ENCODE measurements around the gene VSTM2B.

The VSTM2B gene

DNA sequence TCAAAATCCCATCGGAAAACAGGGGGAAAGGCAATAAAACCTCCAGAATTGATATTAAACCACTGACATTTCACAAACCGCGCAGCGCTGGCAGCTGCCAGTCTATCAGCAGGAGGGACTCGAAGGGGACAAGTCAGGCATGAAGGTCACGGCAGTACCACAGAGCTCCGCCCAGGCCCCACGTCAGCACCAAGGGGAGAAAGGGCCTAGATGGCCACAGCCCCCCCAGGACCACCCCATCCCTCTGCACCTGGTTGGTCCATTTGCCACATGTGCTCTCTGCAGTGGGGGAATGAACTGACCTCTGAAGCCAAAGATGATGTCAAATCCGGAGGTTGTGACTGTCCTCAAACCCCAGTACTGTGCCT lies 9.5 kb upstream of the VSTM2B start:
- no peak for DNase-seq

DNA sequence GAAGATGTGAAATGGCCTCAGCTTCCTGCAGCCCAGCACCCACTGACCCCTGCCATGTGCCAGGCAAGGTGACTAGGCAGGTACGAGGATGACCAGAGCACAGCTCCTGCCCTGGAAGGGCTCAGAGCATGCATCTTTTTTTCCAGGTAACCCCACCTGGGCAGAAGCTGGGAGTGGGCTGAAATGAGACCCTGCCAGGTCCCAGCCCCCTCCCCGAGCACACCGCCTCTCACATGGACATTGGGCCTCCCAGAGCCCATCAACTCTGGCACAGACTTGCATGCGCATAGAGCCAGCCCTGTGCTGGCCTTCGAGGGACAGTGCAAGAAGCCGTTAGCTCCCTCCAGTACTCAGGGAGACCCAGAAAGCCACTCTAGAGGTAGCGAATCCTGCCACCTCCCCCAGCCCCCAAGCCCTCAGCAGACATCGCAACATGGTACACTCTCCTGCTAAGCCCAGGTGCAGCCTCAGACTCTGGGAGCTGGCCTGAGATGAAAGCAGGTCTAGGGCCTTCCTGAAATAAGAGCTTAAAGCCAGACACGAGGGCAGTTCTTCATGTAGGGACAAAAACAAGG lies 8.9 kb upstream of the VSTM2B start:
- no peak for DNase-seq

DNA sequence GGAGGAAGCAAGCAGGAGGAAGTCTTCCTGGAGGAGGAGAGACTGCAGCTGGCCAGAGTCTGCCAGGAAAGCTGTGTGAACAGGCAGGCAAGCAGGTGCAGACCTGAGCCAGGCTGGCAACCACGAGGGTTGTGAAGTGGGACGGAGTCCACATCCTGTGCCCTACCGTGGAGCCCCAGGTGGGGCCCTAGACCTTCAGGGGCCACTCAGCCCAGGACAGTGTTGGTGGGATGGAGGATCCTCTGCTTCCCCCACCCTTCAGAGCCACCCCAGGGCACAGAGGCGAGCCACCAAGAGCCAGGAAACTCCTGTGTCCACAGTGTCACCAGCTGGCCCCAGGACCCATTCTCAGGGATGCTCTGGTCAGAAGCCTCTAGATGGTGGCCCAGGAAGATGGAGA lies 8.4 kb upstream of the VSTM2B start:
- DNase-seq: no peak

DNA sequence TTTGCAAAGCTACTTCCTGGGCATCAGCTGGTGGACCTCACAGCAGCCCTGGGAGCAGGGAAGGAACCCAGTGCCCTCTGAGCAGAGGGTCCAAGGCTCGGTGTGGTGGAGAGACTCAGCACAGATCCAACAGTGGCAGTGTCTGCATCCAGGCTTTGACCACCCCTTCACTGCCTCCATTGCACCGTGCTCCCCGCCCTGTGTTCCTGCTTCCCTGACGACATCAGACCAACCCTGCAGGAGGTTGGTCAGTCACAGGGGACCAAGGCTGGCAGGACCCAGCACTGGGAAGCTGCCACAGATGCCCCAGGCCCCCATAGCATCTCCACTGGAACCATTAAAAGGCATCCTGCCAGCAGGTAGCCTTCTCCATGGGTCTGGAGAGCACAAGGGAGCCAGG lies 7.8 kb upstream of the VSTM2B start:
- no peak for DNase-seq

DNA sequence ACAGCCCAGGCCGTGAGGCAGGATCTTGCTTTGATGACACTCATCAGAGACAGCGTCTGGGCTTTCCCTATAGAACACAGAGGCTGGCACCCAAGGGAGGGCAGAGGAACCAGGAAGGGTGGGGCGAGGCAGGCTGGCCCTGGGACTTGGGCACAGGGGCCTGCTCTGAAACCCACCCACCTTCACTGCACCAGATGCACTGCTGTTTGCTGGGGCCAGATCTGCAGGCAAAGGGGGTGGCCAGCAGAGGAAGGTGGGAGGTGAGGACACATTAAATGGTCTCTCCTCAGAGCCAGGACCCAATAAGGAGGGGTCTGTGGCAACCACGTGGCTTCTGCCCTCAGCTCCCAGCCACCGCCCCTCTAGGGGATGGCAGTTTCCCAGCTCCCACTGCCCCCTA lies 6.6 kb upstream of the VSTM2B start:
- no peak for DNase-seq

DNA sequence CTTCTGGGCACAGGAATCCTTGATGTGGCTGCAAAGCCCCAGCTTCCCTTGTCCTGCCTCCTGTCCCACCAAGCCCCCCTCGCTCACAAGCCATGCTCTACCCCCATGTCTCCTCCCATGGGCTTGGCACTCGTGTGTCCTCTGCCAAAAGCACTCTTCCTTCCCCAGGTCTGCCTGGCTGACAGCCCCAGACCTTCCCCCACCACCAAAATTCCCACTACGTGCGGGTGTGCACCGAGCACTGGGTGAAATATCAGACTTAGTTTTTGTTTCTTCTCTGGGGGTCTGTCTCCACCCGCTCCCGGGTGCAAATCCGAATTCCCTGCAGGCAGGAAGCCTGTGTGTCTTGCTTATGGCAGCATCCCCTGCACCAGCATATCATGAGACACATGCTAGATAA lies 5.9 kb upstream of the VSTM2B start:
- DNase-seq: no peak

DNA sequence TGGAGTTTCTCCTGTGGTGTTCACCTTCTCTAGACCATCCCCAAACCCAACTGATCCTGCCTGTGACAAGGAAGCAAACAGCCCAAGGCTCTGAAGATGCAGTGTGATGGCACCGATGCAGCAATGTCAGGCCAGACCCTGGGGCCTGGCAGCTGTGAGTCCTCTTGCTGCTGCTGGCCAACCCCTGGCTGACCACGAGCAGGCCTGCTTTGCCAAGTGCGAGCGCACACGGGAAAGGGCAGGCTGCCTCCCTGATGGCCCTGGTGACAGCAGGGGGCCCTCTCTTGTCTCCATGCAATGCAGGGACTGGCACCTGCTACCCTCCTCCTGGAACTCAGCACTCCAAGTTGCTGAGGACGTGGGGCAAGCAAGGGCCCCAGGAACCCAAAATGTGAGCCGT lies 5.4 kb upstream of the VSTM2B start:
- DNase-seq: no peak

DNA sequence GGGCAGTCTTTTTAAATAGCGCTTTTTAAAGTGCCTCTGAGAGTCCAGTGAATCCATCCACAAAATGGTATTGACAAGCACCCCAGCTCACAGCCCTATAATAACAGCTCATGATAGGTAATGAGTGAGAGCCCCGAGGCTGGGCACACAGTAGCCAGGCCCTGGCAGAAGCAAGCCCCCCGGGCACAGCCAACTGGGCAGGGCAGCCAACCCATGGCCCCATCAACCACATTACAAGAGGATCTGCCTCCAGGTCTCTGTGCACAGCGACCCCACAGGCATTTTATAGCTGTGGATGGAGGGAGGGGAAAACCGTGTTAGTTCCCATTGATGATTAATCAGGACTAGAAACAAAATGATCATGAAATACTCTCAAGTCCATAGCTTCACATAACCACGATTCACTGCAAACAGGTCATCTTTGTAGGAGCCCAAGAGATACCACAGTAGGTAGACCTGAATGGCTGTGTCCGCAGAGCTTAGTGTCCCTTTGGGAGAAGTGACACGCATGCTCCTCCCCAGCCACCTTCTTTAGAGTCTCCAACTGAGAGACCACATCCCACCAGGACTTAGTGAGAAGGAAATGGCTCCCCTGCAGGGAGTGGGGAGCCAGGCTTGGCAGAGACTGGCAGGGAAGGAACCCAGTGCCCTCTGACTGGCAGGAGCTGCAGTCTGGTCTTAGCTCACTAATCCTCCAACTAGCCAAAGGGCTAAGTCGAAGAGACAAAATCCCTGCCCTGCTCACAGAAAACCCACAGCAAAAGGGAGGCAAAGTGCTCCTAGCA lies 4.3 kb upstream of the VSTM2B start:
- DNase-seq: no peak

DNA sequence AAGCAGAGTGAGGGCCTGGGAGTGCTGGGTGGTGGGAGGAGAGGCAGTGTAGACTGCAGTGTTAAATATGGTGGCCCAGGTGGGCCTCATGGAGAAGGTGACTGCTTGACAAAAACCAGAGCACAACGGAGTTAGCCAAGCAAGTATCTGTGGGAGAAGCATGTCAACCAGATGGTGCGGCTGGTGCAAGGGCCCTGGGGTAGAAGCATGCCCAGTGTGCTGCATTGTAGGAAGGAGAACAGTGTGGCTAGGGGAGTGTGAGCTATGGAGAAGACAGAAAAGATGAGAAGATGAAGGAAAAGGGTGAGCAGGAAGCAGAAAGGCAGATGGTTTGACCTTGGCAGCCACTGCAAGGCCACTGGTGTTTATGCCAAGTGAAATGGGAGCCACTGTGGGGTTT lies 2.2 kb upstream of the VSTM2B start:
- no peak for DNase-seq

DNA sequence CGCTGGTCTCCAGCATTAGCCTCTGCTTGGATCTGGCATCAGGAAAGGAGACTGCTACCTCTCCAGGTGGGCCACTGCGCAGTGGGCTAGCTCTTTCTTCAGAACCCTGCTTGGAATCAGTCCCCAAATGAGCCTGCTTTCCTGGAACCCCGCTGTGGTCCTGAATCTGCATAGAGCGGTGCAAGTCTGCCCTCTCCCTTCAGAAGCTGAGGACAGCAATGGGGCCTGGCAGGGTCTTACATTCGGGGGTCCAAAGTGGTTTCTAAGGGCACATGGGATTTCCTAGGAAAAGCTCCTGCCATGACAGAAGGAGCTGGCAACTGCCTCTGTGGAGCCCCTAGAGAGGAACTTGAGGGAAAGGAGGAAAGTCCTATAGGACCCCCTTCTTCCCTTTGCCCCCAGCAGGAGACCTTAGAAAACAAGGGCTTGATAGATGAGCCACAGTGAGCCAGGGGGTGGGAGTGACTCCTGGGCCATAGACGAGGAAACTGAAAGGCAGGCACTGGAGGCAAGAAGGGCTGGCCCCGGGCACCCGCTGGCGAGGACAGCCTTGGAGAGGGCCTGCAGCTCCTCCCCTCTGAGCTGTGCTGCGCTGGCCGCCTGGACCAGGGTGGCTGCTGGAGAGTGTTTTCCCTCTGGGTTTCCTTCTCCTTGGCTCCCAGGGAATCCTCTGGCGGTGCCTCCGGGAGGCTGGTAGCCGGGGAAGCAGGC lies 1.4 kb upstream of the VSTM2B start:
- no peak for DNase-seq

DNA sequence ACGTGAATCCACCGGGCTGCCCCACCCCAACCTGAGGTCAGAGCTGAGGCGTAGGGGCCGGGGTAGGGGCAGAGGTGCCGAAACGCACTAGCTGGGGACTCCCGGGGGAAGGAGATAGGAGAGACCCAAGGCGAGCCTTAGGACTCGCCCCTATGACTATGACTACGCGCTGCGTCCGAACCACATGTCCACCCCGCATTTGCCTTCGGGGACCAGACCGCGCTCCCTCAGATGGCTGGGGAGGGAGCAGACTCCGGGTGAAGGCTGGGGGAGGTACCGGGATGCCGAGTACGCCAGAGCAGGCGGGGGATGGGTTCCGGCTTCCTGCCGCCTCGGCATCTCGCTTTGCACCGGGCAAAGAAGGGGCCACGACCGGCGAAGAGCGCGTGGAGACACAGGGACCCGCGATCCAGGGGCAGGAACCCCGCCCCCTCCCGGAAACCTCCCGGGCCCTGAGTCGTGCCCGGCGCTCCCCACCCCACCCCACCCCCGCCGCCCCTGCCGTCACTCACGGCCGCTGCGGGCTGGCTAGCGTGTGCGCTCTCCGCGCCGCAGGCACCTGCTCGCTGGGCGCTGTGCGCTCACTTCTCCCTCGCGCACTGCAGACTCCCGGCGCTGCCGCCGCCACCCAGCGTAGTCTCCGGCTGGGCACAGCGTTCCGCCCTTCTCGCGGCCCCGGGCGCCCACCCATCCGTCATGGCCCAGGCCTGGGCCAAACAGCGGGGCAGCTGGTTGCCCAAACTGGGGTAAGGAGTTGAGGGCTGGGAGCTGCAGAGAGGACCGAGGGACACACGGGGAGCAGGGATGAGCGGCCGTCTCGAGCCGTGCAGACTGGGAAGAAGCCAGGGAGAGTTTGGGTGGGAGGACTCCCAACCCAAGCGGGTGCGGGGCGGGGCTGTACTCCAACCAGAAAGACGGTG lies 622 bp upstream of the VSTM2B start:
- DNase-seq: peak; percentile 60

DNA sequence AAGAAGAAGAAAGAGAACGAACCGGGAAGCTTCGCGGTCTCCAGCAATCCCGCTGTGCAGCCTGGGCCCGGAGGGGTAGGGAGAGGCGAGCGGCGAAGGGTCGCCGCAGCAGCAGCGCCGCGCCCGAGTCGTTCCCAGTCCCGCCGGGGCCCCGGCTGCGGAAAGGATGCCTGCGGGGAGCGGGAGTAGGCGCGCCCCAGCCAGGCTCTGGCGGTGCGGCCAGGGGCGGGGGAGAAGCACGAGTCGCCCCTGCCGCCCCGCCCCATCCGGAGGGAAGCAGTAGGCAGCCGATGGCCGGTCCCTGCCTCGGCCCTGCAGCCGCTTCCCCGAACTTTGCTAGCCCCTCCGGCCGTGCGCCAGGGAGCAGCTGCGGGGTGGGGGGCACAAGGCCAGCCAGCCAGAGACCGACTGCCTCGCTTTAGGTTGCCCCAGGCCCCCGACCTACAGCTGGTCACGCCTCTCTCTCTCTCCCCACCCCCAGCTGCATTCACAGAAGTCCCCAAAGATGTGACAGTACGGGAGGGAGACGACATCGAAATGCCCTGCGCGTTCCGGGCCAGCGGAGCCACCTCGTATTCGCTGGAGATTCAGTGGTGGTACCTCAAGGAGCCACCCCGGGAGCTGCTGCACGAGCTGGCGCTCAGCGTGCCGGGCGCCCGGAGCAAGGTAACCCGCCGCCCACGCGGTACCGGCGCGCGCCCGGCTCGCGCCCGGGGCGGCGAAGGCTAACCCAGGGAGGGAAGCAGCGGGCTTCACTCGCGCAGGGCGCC lies 1.1 kb downstream of the VSTM2B start:
- peak; percentile 70 for DNase-seq

DNA sequence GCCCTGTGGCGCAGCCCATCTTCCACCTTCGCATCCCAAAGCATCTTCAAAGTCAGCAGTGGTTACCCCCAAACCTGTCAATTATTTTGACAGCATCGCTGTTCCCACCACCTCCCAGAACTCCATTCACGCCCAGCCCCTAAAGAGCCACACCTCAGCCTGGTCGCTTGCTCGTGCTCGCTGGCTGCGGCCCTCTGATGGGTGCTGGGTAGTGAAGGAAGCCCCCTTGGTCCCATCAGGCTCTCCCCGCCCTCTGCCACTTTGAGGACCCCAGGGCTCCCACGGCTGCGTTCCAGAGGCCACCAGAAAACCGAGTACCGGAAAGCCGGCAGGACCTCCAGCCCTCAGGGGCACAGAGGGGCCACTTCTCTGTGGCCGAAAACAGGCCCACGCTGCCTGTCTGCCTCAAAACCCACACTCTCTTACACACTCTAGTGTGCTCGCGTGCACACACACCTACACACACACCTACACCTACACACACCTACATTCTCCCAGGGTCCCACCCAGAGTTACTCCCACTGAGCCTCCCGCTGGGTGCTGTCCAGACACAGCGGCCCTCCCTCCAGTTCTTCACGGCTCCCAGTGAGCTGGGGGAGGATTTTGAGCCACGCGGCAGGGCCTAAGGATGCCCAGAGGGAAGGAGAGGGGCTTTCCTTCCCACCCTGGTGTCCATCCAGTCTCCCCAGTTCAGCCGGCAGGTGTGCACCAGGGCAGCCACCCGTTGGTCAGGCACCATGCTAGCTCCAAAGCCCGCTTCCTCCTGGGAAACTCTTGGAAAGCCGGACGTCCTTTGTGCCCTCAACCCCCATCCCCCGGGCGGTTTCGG lies 1.9 kb downstream of the VSTM2B start:
- DNase-seq: no peak

DNA sequence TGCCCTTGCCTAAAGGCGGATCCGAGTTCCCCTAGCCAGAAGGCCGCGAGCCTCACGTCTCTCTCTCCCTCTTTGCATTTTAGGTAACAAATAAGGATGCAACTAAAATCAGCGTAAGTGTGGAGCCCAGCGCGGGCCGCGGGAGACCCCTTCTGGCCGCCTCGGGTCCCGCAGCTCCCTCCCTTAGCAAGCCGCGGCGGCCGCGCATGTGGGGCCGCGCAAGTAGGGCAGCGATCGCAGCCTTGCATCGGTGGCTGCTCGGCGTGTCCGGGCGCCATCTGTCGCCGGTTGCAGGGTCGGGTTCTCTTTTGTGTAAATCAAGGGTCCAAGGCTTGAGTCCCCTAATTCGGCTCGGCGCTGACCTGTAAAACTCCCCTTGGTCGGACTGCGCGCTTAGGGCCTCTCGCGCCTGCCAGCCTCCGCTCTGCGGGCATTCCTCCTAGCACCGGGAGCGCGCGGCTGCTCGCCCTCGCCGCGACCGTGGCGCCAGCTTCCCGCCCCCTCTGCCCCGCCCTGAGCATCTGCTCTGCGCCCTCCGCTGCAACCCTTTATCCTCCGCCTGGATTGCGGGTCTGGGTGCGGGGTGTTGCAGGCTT lies 2.7 kb downstream of the VSTM2B start:
- DNase-seq: peak; percentile 86

DNA sequence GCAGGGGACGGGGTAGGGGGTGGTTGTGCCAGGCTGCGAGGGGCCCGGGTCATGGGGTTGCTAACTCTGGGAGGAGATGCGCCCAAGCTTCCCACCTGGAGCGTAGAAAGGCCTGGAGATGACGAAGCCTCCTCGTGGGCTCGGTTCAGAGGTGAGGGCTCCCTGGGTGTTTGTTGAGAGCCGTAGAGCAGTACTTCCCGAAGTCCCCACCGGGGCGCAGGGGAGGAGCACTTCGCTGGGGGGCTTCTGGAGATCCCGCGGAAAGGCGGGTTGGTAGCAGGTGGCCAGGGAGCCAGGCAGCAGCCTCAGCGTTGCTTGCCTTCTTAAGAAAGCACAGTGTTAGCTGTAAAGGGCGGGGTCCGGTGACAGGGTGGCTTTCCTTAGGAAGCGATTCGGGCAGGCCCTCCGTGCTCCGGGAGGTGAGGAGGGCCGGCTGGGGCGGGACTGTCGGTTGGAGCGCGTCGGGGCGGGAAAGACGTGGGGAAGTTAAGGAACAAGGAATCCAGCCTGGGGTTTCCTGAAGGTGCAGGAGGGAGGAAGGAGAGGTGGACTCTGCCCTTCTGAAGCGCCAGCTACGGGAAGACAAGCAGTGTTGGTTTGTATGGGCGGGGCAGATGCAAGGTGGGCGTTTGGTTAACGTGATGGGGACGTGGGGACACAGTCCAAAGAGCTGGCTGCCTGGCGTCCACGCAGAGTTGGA lies 3.3 kb downstream of the VSTM2B start:
- DNase-seq: peak; percentile 62

DNA sequence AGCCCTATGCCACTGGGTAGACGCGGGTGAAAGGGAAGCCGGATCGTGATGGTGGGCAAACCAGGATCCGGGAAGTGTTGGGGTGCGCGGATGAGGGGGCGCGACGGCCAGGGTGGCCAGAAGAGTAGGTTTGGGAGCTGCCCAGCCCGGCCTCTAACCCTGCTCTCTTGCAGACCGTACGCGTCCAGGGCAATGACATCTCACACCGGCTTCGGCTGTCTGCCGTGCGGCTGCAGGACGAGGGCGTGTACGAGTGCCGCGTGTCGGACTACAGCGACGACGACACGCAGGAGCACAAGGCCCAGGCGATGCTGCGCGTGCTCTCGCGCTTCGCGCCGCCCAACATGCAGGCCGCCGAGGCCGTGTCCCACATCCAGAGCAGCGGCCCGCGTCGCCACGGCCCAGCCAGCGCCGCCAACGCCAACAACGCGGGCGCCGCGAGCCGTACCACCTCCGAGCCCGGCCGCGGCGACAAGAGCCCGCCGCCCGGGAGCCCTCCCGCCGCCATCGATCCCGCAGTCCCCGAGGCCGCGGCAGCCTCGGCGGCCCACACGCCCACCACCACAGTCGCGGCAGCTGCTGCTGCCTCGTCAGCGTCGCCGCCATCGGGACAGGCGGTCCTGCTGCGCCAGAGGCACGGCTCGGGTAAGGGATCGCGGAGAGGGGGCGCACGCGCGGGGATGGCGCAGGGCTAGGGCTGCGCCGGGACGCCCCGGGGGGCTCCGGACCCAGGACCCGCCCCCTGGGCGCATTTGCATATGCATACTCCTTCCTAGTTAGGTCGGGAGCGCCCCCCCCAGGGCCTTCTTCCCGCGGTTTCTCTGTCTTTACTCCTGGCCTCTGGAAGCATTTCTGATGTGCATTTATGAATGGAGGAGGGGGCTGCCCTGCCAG lies 4.1 kb downstream of the VSTM2B start:
- no peak for DNase-seq

DNA sequence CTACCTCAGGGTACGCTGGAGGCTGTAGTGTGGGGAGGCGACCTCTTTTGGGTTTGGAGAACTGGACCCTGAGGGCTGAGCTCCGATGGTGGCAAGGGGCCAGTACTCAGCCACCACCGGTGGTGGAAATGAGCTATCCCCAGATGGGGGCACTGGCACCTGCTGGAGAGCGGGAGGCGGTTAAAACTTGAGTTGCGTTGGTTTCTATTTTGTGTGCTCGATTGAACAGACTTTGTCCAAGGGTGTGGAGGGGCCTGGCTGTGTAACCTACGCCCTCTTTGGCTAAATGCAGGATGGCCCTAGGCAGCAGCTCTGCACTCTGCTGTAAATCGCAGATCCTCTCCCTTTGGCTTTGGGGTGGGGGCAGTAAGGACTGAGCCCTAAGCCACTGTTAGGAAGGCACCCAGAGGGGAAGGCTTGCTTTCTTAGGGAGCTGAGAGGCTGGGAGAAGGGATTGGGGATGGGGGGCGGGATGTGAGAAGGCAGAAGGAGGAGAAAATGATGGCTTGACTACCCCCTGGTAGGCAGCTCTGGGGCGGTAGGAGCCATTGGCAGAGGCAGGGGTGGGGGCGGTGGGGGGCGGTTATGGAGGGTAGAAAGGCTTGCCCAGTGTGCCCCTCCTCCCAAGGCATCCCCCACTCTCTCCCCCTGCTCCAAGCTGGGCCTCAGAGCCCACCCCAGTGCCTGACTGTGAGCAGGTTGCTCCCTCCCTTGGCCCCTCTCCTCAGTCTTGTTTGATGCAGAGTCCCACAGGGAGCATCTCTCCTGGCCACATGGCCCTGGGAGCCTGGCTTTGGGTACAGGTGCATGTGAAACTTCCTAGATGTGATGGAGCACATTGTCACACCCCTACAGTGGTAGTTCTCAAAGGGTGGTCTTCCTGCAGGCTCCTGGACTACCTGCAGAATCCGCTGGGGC lies 5.0 kb downstream of the VSTM2B start:
- DNase-seq: no peak

DNA sequence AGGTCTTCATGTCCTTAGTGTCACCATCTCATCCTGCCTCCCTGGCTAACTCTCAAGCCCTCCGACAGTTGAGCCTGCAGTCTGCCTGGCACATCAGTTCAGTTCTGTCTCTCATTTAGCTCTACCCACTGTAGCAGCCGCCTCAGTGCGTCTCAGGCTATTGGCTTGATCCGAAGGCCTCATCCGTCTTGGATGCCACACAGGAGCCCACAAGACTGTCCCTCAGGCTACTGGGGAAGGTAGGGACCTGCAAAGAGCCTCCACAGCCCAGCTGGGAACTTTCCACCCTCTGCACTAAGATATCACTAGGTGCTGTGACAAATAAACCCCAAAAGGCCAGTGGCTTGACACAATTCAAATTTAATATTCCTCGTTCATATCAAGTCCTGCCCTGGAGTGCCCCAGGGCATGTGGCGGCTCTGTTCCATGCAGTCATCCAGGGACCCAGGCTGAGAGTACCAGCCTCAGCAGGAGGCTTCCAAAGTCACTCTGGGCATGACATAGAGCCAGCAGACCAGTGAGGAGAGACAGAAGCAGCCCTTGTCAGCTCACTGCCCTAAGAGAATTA lies 5.7 kb downstream of the VSTM2B start:
- no peak for DNase-seq

Data from activated CD8-positive, alpha-beta memory T cell treated with anti-CD3 and anti-CD28 coated beads for 24 hours (primary cell).